NB4 (cell line): ENCODE data around the gene GPX2.

ENCODE experiments used
- DNase-seq: peaks from one replicate; pipeline ENCODE4 v3.0.0; 2010; ENCODE audit warnings: low read depth
- H3K4me3 ChIP-seq: one replicate; pipeline ENCODE4 v1.5.1; 2011; ENCODE audit warnings: mild to moderate bottlenecking, low read depth, low read length, moderate library complexity
- MYC ChIP-seq: IDR thresholded peaks from 2 replicates; pipeline ENCODE4 v1.6.1; 2011; ENCODE audit warnings: low read depth, low read length
- POLR2A ChIP-seq: IDR thresholded peaks from 2 replicates; pipeline ENCODE4 v1.6.1; 2011; ENCODE audit warnings: mild to moderate bottlenecking; ENCODE audit not compliant: insufficient read length; ENCODE audit errors: extremely low read depth
- TF ChIP-seq, protein P1 (sequence below): IDR thresholded peaks from 2 replicates; pipeline ENCODE4 v1.6.1; 2011; ENCODE audit warnings: low read depth, low read length
- TF ChIP-seq, protein P2 (sequence below): IDR thresholded peaks from one replicate; pipeline ENCODE4 v1.5.1; 2012; ENCODE audit warnings: low read depth, low read length

The GPX2 gene

DNA sequence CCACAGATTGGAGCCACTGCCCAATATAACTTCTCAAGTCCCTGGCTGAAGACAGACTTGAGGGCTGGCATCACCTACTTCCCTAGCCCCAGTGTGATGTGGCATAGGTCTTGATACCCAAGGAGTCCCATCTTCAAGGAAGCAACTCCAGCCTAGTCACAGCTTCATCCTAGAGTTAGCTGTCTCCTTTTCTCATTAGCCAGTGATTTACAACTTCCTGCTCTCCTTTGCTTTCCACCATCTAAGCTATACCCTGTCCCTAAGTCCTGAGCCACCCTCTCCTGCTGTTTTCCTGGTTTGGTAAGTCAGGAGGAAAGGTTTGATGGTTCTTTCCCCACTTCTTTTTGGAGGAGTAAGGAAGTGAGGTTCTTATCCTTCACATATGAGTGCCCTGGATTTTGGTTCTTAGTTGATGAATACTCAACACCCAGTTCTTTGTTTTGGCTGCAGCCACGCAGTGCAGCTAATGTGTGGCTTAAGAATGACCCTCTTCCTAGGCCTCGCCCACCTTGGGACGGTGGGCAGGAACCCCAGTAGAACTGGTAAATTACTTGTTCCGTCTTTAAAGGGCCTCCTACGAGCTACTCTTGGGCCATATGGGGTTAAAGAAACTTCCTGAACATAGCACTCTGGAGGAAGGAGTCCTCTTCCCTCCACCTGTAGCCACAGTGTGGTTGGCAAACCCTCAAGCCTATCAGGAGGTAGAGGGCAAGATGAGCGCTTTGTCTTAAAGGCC is 3.9 kb upstream of the GPX2 start:
- no peak for DNase-seq
- TF ChIP-seq POLR2A (no peak), MYC (no peak)
- TF ChIP-seq, protein P1, sequence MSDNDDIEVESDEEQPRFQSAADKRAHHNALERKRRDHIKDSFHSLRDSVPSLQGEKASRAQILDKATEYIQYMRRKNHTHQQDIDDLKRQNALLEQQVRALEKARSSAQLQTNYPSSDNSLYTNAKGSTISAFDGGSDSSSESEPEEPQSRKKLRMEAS: no peak
- TF ChIP-seq, protein P2, sequence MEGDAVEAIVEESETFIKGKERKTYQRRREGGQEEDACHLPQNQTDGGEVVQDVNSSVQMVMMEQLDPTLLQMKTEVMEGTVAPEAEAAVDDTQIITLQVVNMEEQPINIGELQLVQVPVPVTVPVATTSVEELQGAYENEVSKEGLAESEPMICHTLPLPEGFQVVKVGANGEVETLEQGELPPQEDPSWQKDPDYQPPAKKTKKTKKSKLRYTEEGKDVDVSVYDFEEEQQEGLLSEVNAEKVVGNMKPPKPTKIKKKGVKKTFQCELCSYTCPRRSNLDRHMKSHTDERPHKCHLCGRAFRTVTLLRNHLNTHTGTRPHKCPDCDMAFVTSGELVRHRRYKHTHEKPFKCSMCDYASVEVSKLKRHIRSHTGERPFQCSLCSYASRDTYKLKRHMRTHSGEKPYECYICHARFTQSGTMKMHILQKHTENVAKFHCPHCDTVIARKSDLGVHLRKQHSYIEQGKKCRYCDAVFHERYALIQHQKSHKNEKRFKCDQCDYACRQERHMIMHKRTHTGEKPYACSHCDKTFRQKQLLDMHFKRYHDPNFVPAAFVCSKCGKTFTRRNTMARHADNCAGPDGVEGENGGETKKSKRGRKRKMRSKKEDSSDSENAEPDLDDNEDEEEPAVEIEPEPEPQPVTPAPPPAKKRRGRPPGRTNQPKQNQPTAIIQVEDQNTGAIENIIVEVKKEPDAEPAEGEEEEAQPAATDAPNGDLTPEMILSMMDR: no peak
- H3K4me3 ChIP-seq: no peak overlapping the region

DNA sequence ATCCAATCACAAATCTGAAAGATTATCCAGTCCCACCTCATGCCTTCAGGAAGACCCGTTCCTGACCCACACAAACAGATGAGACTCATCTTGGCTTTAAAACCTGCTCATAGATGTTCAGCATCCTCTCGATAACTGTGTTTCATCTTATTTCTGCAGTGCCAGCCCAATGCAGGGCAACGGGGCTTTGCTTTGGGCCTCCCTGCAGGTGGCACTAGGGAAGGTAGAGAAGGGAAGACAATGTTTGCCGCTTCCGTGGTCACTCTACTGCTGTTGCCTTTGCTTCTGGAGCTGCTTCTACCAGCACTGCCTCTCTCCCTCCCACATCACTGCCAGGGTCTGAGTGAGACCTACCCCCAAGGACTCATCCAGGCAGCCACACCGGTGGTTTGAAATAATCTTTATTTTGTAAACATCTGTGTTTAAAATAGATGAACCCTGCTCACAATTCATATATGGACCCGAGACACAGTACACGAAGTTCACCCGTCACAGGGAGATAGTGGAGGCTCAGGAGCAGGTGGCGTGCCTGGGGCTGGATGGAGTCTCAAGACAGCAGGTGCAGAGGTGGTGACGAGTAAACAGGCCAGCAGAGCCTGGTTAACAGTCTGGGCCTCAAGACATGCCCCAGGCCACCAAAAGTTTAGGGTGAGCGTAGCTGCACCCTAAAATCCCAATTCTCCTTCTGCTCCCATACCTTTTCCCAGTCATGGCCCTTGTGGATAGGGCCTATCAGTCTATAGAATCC is 3.1 kb upstream of the GPX2 start:
- DNase-seq: no peak
- TF ChIP-seq MYC (no peak), POLR2A (no peak)

DNA sequence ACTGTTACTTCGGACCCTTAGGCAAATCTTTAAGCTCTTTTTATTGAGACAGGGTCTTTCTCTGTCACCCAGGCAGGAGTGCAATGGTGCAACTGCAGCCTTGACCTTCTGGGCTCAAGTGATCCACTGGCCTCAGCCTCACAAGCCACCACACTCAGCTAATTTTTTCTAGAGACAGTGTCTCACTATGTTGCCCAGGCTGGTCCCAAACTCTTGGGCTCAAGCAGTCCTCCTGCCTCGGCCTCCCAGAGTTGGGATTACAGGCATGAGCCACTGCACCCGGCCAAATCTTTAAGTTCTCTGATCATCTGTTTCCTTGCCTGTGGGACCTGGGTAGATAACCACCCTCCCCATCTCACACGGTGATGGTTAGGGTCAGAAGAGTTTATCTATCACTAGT is 2.3 kb upstream of the GPX2 start:
- no peak for DNase-seq
- no peak overlapping the region for H3K4me3 ChIP-seq
- TF ChIP-seq, protein P1: no peak

More for the DNA sequence above, 3.1 kb upstream of the GPX2 start:
- no peak overlapping the region for H3K4me3 ChIP-seq

DNA sequence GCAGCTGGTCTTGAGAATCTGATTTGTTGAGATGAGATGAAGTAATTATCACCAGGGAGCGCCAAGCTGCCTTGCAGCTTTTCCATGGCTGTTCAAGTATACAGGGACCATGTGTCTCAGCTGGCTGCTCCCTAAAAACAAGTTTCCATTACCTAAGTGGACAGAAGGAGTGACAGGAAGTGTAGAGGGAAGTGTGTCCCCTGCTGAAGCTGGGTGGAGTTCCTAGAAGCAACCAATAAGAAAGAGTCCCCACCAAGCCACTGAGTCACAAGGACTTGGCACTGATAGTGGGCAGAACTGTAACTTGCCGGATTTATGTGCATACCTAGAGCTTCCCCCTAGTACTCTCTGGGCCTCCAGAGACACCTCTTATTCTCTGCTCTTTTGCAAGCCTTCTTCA is 1.5 kb upstream of the GPX2 start:
- no peak for DNase-seq
- TF ChIP-seq, protein P1: no peak
- TF ChIP-seq POLR2A: no peak
- TF ChIP-seq, protein P2: no peak
- TF ChIP-seq MYC: no peak
- no peak overlapping the region for H3K4me3 ChIP-seq

DNA sequence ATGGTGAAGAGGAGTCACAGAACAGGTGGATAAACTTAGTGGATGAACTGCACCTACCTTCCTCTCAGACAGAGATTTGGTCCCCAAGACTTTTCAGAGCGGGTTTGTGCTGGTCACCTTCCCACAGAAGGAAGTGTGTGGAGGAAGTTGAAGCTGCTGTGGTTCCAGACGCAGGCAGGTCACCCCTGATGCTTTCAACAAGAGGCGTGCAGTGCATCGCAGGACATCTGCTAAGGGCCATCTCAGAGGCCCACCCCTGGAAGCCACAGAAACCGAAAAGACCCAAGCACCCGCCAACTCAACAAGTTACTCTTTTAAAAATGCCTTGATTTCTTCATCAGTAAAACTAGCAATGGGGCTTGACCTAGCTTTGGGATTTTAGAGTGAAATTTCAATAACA is 1.0 kb upstream of the GPX2 start:
- no peak for DNase-seq
- TF ChIP-seq, protein P1: no peak
- TF ChIP-seq POLR2A: no peak
- TF ChIP-seq, protein P2: no peak
- no peak for TF ChIP-seq MYC

DNA sequence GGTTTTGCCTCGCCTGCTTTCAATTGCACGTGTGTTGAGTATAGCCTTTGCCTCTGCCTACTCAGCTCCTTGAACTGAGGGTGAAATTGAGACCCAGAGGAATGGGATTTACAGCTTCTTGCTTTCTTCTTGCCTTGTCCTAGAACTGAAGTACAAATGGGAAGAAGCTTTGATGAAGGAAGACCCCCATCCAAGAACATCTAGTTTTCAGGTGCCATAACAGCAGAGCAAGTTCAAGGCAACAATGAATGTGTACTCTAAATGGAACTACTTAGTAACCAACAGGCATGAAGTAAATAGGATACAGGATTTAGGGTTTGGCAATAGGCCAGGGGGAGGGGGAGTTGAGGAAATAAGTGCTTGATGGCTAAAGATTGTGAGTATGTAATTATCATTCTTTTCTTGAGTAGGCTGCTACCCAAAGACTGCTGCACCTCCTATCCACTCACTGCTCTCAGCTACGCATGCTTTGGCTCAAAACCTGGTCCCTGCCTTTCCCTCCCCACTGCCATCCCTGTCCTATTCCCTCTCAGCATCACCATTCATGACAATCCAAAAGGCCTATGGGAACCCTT is 2.1 kb downstream of the GPX2 start:
- DNase-seq: no peak
- TF ChIP-seq, protein P1: no peak
- no peak for TF ChIP-seq POLR2A
- H3K4me3 ChIP-seq: no peak overlapping the region

More for the DNA sequence above, 1.0 kb upstream of the GPX2 start:
- no peak overlapping the region for H3K4me3 ChIP-seq

DNA sequence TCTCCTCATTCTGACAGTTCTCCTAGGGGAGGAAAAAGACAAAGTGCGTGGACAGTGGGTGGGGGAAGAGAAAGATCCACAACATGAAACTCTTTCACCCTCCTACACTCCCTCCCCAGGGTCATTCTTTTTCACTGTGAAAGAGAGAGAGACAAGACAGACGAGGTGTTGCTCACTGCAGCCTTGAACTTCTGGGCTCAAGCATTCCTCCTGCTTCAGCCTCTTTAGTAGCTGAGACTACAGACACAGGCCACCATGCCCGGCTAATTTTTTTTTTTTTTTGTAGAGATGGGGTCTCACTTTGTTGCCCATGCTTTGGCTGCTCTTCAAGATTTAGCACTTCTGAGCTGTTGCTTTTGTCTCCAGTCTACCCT is 2.7 kb downstream of the GPX2 start:
- TF ChIP-seq, protein P2: no peak
- TF ChIP-seq, protein P1: no peak
- TF ChIP-seq MYC (no peak), POLR2A (no peak)
- no peak overlapping the region for H3K4me3 ChIP-seq
- no peak for DNase-seq
